Stimulated activated CD8-positive, alpha-beta memory T cell treated with anti-CD3 and anti-CD28 coated beads, Interleukin-7, amount 100 ng/mL, for 1 hour (primary cell): ENCODE results near the gene PTPN4.
"Not testable (repeated sequence)": the region's sequence is repeated elsewhere in the genome, so short reads cannot be mapped to it uniquely, and the experiment has no call there.

Source experiments
- DNase-seq, 2 donors: peaks; one replicate each; pipeline ENCODE4 v3.0.0-alpha.2; 2020; ENCODE audit warnings: low read depth in 2 of 2

Gene PTPN4

DNA sequence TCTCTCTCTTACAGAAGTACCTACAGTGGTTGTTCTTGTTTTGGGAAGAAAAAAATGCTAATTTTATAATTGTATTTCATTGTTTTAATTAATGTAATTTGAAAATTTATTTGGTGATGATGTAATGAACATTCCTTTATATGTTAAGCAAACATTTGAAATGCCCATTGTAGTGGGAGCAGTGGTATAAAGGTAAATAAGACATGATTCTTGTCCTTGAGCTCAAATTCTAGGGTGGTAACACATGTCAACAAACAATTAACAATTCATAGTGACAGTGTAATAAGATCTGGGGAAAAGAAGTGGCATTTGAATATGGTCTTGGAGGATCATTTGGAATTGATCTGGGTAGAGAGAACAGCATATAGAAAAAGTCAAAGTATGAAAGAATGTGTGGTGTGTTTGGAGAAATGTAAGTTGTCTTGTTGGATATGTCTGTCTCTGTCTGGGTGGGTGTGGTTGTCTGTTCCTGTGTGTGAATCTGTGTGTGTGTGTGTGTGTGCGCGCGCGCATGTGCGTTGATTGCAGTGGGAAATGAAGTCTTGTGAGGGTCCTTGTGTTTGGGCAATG is 5.8 kb downstream of the PTPN4 start:
- no peak for DNase-seq

DNA sequence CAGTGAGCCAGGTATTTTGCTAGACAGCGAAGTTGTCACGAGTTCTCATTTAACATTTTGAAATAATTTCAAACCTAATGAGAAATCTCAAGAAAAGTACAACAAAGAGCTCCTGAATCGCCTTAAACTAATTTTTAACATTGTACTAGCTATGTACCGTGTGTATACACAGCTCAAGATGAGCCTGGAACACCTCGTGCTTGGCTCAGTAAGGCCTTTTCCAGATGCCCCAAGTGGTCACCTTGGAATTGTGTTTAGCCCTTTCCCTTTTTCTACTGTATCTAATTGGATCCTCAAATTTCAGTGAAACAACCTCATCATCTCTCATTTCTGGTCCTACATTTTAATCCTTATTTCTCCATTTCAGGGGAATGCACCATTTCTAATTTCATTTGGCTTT is 7.2 kb downstream of the PTPN4 start:
- no peak for DNase-seq

DNA sequence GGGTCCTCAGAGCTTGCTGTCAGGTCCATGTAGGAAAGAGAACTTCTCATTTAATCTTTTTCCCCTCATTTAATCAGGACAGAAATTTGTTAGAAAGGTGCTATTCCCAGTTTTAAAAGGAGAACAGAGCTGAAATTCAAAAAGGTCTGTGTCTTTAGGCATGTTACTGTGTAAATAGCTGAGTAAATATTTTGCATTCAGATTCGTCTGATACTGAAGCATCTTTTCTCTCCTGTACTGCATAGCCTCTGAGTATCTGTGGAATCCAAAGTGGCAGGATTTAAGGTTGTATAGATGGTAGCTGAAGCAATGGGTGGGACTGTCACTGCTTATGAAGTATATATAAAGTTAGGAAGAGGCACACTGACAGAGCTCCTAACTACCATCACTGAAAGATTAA is 9.0 kb downstream of the PTPN4 start:
- no peak for DNase-seq

DNA sequence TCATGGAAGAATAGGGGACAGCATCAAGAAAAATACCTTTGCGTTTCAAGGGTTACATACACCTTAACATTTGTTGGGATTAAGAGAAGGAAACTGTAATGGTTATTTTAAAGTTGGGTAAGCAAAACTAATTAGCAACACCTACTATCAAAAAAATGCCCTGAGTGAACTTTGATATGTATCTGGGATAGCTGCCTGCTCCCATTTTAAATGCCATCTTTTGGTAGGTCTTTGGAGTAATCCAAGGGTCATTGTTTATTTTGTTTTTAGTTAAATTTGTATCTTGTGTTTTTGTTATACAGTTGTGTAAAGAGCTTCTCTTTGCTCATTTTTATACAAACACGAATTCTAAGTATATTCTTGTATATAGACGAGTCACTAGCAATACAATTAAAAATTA is 9.9 kb downstream of the PTPN4 start:
- DNase-seq, result no peak

DNA sequence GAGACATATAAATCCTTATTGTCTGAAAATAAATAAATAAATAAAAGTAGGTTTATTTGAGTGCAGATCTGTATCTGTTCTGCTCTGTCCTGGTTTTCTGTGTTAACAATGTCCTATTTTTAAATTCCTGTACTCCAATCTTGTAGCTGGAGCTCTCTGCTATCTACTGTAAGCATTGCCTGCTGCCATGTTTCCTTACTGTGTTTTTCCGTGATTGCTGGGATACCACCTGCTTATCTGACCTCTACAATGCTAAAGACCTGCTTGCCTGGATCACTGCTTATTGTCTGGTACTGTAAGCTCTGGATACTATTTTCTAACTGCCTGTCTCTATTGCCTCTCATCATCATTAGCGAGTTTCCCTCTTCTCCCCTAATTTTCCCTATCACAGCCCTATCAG is 11.6 kb downstream of the PTPN4 start:
- no peak for DNase-seq

DNA sequence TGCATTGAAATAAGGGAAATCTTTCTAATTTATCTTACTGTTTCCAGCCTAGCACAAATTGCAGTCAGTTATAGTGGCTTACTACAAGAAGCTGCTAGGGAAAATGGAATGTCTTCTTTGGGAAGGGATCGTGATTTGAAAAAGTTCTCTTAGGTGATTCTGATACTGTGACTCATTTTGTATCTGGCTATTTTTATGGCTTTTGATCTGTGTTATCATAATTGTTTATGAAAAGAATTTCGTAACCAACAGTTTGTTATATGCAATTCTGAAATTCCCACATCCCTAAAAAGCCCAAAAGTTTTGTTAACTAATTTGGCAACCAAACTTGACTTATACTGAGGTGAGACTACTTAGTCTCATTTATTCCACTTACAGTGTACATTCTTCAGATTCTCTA is 12.4 kb downstream of the PTPN4 start:
- no peak for DNase-seq

DNA sequence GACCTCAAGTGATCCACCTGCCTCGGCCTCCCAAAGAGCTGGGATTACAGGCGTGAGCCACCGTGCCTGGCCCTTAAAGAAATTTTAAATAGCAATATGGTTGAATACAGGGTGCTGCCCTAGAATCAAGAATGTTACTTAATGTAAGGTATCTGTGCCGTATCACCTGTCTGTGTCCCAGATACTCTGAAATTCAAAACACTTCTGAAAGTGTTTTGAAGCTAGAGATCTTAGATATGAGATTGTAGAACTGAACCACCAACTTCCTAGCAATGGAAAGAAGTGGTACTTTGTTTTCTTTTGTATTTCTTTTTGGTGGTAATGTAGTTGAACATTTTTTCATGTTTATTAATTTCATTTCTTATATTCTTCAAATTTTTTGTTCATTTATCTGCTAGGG is 13.0 kb downstream of the PTPN4 start:
- no peak for DNase-seq

DNA sequence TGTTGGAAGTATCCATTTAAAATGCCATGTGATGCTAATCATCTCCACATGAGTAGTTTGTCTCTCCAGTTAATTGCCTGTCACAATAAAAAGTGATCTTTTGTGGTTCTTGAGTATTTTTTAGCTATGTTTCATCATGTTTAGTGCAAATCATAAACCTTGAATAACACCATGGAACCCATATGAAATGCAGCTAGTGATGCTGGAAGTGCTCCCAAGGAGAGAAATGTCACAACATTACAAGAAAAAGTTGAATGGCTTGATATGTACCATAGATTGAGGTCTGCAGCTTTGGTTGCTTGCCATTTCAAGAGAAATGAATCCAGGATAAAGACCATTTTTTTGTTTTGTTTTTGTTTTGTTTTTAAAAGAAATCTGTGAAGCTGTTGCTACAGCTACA is 14.3 kb downstream of the PTPN4 start:
- no peak for DNase-seq

DNA sequence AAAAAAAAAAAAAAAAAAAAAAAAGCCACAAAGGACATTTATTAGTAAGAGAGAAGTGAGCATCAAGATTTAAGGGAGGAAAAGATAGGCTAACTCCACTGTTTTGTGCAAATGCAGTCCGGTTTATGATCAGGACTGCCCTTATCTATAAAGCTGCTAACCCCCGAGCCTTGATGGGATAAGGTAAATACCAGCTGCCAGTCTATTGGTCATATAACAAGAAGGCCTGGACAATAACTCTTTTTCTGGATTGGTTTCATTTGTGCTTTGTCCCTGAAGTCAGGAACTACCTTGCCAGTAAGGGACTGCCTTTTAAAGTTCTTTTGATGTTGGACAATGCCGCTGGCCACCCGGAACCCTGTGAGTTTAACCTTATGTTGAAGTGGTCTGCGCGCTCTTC is 15.4 kb downstream of the PTPN4 start:
- no peak for DNase-seq

DNA sequence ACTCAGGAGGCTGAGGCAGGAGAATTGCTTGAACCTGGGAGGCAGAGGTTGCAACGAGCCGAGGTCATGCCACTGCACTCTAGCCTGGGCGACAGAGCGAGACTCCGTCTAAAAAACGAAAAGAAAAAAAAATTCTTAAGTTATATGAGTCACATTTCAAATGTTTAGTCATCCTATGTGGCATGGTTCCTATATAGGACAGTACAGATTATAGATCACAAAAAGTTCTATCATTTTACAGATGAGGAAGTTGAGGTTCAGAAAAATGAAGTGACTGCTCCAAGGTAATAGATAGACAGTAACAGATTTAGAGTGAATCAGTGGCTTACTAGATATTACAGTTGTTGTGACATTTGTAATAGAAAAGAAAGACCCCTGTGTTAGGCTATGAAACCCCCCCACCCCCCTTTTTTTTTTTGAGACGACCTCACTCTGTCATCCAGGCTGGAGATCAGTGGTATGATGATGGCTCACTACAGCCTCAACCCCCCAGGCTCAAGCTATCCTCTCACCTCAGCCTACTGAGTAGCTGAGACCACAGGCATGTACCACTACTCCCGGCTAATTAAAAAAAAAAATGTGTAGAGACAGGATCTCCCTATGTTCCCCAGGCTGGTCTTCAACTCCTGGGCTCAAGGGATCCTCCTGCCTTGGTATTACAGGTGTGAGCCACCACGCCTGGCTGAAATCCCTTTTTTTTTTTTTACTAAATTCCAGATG is 22.7 kb downstream of the PTPN4 start:
- no peak for DNase-seq

DNA sequence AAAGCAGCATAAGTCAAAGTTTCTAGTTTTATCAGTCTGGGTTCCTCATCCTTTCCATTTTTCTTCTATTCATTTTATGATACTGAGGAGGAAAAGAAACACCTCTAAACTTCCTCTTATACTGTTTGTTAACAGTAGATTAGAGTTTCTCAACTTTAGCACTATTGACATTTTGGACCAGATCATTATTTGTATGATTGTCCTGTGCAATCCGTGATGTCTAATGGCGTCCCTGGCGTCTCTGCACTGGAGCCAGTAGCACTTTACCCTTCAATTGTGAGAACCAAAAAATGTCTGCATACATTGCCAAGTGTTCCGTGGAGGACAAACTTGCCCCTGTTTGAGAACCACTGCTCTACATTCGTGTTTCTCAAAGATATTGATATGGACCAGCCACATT is 25.2 kb downstream of the PTPN4 start:
- no peak for DNase-seq

DNA sequence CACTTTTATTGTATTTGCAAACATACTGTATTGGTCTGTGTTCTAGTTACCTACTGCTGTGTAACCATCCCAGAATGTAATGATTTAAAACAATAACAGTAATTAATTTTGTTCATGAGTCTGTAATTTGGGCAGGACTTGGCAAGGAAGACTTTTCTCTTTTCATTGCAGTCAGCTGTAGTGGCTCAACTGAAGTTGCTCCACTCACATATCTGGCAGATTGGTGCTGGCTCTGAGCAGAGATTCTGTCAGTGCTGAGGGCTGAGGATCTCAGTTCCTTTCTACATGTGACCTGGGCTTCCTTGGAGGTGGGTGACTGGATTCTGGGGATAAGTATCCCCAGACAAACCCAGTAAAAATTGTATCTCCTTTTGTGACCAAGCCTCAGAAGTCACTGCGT is 26.6 kb downstream of the PTPN4 start:
- DNase-seq, result no peak

DNA sequence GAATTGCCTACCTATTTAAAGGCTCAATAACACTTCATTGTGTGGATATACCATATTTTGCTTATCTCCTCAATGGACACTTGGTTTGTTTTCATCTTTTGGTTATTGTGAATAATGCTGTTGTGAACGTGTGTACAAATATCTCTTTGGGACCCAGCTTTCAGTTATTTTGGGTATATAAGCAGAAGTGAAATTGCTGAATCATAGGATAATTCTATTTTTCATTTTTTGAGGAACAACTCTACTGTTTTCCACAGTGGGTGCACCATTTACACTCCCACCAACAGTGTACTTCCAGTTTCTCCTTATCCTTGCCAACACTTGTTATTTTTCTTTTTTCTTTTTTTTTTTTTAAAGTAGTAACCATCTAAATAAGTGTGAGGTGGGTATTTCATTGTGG is 29.0 kb downstream of the PTPN4 start:
- DNase-seq, result no peak

DNA sequence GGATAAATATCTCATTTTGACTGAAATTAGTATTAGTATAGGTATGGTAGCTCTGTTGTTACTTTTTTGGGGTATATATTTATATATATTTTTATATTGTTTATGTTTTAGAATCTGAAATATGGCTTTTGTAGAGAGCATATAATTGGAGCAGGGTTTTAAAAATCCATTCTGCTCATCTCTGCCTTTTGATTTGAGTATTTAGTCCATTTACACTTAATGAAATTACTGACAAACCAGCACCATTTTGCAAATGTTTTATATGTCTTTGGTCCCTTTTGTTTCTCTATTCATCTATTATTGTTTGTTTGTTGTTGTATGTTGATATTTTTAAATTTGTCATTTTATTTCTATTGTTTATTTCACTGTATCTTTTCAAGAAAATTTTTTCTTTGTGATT is 30.7 kb downstream of the PTPN4 start:
- DNase-seq, result no peak

DNA sequence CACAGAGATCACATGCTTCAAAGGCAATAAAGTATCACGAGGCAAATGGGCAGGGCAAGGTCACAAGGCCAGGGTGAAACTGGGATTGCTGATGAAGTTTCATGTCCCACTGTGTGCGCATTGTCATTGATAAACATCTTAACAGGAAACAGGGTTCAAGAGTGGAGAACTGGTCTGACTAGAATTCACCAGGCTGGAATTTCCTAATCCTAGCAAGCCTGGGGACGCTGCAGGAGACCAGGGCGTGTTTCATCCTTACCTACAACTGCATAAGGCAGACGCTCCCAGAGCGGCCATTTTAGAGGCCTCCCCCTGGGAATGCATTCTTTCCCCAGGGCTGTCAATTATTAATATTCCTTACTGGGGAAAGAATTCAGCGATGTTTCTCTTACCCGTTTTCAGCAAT is 33.2 kb downstream of the PTPN4 start:
- DNase-seq, result no peak

DNA sequence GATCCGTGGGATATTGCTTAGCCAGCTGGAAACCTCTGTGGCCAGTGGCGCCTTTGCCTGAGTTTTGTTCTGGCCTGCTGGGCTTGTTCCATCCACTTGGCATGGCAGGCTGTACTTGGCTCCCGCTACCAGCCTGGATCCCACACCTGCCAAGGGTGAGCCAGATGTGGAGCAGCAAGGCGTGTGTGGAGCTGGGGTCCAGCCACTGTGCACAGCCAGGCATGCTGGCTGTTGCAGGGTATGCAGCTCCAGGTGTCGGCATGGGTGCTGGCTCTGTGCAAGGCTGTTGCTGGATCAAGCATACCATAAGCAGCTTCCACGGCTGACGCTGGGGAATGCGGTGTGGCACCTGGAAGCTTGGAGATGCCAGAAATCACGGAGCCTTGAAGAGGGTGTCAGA is 34.5 kb downstream of the PTPN4 start:
- DNase-seq, result no peak

DNA sequence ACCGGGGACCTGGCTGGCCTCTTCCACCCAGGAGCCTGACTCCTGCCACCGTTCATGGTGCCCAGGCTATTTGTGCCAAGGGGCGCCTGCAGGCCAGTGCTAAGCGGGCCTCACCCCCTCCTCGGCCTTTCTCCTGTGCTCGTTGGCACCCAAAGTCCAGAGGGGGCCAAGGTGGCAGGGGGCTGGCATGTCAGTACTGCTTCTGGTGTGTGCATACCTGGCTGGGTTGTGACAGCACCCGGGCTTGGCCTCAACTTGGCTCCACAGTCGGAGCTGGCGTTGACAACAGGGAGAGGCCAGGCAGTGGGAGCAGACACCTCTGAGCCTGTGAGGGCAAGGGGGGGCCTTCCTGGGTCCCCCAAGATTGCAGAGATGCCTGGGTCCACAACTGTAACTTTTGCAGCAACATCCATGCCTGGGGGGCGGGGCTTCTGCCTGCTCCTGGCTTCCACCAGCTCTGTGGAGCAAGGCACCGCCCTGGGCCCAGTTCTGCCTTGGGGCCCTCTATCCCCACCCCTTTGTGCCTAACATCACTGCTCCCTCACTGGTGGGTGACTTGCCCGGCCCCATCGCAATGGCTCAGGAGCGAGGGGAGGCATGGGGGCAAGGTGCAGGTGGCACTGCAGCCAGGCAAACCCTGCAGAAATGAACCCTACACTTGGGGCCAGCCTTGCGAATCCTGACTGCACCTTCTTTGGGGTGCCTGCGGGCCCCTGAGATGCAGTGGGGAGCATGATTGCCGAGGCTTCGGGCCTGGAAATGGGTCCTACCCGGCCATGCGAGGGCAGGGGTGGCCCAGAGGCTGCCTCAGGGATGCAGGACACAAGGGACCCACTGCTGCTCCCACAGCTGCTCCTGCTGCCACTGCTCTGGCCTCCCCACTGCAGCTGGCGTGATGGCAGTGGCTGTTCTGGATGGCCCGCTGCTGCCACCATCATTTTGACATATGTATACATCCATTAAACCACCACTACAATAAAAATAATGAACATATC is 35.9 kb downstream of the PTPN4 start:
- DNase-seq, result no peak

DNA sequence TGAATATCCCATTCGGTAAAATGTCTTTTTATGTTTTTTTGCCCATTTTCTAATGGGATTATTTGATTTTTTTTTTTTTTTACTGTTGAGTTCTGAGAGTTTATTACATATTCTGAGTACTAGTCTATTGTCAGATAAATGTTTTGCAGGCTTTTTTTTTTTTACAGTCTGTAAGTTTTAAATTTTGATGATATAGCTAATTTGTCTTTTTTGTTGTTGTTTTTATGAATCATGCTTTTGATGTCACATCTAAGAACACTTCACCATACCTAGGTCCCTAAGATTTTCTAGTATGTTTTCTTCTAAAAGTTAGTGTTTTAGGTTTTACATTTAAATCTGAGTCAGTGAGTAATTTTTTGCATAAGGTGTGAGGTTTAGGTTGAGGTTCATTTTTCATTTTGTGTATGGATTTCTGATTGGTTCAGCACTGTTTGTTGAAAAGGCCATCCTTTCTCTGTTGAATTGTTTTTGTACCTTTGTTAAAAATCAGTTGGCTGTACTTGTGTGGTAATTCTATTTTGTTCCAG is 40.7 kb downstream of the PTPN4 start:
- no peak for DNase-seq

DNA sequence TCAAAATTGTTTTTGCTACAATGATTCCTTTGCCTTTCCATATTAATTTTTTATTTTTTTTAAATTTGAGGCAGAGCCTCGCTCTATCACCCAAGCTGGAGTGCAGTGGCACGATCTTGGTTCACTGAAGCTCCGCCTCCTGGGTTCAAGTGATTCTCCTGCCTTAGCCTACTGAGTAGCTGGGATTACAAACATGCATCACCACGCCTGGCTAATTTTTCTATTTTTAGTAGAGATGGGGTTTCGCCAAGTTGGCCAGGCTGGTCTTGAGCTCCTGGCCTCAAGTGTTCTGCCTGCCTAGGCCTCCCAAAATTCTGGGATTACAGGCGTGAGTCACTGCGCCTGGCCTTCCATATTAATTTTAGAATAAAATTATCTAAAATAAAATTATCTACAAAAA is 41.3 kb downstream of the PTPN4 start:
- DNase-seq, result no peak

DNA sequence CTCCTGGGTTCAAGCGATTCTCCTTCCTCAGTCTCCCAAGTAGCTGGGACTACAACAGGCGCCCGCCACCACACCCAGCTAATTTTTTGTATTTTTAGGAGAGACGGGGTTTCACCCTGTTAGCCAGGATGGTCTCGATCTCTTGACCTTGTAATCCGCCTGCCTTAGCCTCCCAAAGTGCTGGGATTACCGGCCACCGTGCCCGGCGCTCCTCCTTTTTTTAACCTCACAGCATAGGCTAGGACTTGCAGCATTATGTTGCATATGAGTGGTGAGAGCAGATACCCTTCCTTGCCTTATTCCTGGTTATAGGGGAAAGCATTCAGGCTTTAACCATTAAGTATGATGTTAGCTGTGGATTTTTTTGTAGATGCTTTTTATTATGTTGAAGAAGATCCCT is 42.3 kb downstream of the PTPN4 start:
- DNase-seq, result not testable (repeated sequence)

DNA sequence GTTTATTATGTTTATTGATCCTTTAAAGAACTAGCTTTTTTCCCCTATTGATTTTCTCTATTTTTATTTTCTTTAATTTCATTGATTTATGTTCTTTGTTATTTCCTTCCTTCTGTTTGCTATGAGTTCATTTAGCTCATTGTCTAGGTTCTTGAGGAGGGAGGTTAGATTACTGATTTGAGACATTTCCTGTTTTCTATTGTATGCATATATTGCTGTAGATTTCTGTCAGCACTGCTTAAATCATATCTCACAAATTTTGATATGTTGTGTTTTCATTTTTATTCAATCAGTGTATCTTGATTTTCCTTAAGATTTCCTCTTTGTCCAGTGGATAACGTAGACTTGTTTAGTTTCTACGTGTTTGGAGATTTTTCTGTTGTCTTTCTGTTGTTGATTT is 43.4 kb downstream of the PTPN4 start:
- no peak for DNase-seq

DNA sequence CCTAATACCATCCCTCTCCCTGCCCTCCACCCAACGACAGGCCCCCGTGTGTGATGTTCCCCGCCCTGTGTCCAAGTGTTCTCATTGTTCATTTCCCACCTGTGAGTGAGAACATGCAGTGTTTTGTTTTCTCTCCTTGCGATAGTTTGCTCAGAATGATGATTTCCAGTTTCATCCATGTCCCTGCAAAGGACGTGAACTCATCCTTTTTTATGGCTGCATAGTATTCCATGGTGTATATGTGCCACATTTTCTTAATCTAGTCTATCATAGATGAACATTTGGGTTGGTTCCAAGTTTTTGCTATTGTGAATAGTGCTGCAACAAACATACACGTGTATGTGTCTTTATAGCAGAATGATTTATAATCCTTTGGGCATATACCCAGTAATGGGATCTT is 44.7 kb downstream of the PTPN4 start:
- not testable (repeated sequence) for DNase-seq
